GM12878 (cell line): Measurements from ENCODE around the gene BORCS6. TPM values are rescaled to one million over a fixed set of nuclear protein-coding genes. Genes with fewer than 3 reads are reported as not detected.

Experiments used
- ATAC-seq: fragments of 200-7000 bp; cut with Tn5 transposase; 3 replicates; pipeline ENCODE4 v1.9.1; 2020; ENCODE audit warnings: mild to moderate bottlenecking, moderate library complexity
- BruUV-seq: library from RNA; stranded (reverse); fragments of 400-500 nt; replicated peaks from 2 replicates; lab custom pipeline; 2021; lab: Mats Ljungman, UMichigan
- CTCF ChIA-PET: fragments of 300-600 bp; sonication (Branson Sonifier 250); formaldehyde crosslinking; extraction: SDS; loops from one replicate; lab custom pipeline; 2021; ENCODE audit warnings: inconsistent platforms; lab: Yijun Ruan, JAX
- POLR2A ChIA-PET: fragments of 350-600 bp; formaldehyde crosslinking; extraction: SDS; loops from one replicate; lab custom pipeline; 2021; ENCODE audit warnings: inconsistent platforms; lab: Charles Lee
- RAD21 ChIA-PET: fragments of 300-600 bp; sonication (Branson Sonifier 250); formaldehyde crosslinking; loops from one replicate; lab custom pipeline; 2023; ENCODE audit warnings: antibody characterized with exemption; ENCODE audit not compliant: unreplicated experiment; lab: Charles Lee
- SMC1A ChIA-PET: fragments of 300-600 bp; sonication (Branson Sonifier 250); formaldehyde crosslinking; loops from one replicate; lab custom pipeline; 2023; ENCODE audit not compliant: unreplicated experiment, uncharacterized antibody; lab: Charles Lee
- DNase-seq: peaks from one replicate; pipeline ENCODE4 v3.0.0-alpha.2; 2011; ENCODE audit warnings: low read depth, low spot score
- FAIRE-seq: peaks from 3 replicates; lab custom pipeline; 2011; peaks lifted over from hg19 to GRCh38; lab: Jason Lieb, UNC
- H2AFZ ChIP-seq: 2 replicates; pipeline ENCODE4 v1.6.0; 2011; ENCODE audit warnings: low read depth, low read length, control low read depth; ENCODE audit not compliant: control insufficient read depth
- H3K27ac ChIP-seq: 2 replicates; pipeline ENCODE4 v1.5.1; 2011; ENCODE audit warnings: control low read depth; ENCODE audit not compliant: control insufficient read depth, insufficient read depth
- H3K27me3 ChIP-seq, 2 experiments: replicated peaks in 1 of 2; 2 replicates each; pipeline versions ENCODE4 v1.6.0 to v1.6.1; 2011; ENCODE audit warnings: low read length in 1 of 2; ENCODE audit not compliant: control insufficient read depth in 2 of 2, insufficient read depth in 2 of 2
- H3K36me3 ChIP-seq, 2 experiments: 2 replicates each; pipeline ENCODE4 v1.5.1; 2011; ENCODE audit warnings: low read length in 1 of 2; ENCODE audit not compliant: control insufficient read depth in 2 of 2, insufficient read depth in 2 of 2
- H3K4me1 ChIP-seq: 2 replicates; pipeline ENCODE4 v1.6.1; 2011; ENCODE audit warnings: mild to moderate bottlenecking, low read length, moderate library complexity, mixed read lengths; ENCODE audit not compliant: control insufficient read depth, insufficient read depth
- H3K4me2 ChIP-seq: 2 replicates; pipeline ENCODE4 v1.6.0; 2011; ENCODE audit warnings: control low read depth; ENCODE audit not compliant: control insufficient read depth, insufficient read depth
- H3K4me3 ChIP-seq: fragments of 200-600 bp; sonication (generic); 2 replicates; pipeline ENCODE4 v1.5.1; 2016
- H3K79me2 ChIP-seq: 2 replicates; pipeline ENCODE4 v1.6.0; 2011; ENCODE audit warnings: low read length; ENCODE audit not compliant: control insufficient read depth, insufficient read depth
- H3K9ac ChIP-seq: 2 replicates; pipeline ENCODE4 v1.8.0; 2011; ENCODE audit warnings: low read length, control low read depth, mixed read lengths; ENCODE audit not compliant: control insufficient read depth, insufficient read depth
- H3K9me3 ChIP-seq: replicated peaks from 3 replicates; pipeline ENCODE4 v1.5.1; 2011; ENCODE audit warnings: mild to moderate bottlenecking, low read length; ENCODE audit not compliant: control insufficient read depth, insufficient read depth
- H4K20me1 ChIP-seq: 2 replicates; pipeline ENCODE4 v1.6.0; 2011; ENCODE audit not compliant: control insufficient read depth, insufficient read depth
- CEBPB ChIP-seq, 2 experiments: fragments of 150-350 bp in 1 of 2; IDR thresholded peaks; 2 replicates each; pipeline ENCODE4 v1.6.1; 2012 to 2014; ENCODE audit warnings: low read depth in 2 of 2, low read length in 2 of 2, borderline replicate concordance in 1 of 2, inconsistent platforms in 1 of 2
- EGR1 ChIP-seq, 2 experiments: IDR thresholded peaks; 1 replicate in 1 of 2; 2 replicates in 1 of 2; pipeline ENCODE4 v1.6.1; 2011 to 2012; ENCODE audit warnings: low read depth in 2 of 2, low read length in 2 of 2, borderline replicate concordance in 1 of 2, mild to moderate bottlenecking in 1 of 2, moderate library complexity in 1 of 2
- EP300 ChIP-seq, 2 experiments: fragments of 150-350 bp in 1 of 2; IDR thresholded peaks; 2 replicates each; pipeline ENCODE4 v1.6.1; 2011 to 2012; ENCODE audit warnings: low read depth in 2 of 2, low read length in 2 of 2, borderline replicate concordance in 1 of 2, improper control_type of control experiment in 1 of 2, inconsistent platforms in 1 of 2; ENCODE audit not compliant: control insufficient read depth in 1 of 2
- EZH2 ChIP-seq: IDR thresholded peaks from 2 replicates; pipeline ENCODE4 v1.6.1; 2012; ENCODE audit warnings: low read depth, mild to moderate bottlenecking, control low read depth, inconsistent platforms, low read length, borderline replicate concordance; ENCODE audit not compliant: control insufficient read depth
- GATAD2B ChIP-seq: fragments of 450-650 bp; conservative IDR thresholded peaks from 2 replicates; pipeline ENCODE4 v1.6.1; 2017; ENCODE audit warnings: low read depth, mild to moderate bottlenecking, moderate library complexity
- JUND ChIP-seq: IDR thresholded peaks from 2 replicates; pipeline ENCODE4 v1.6.1; 2012; ENCODE audit warnings: low read depth, mild to moderate bottlenecking, low read length, improper control_type of control experiment, moderate library complexity
- KDM1A ChIP-seq: fragments of 200-600 bp; sonication (generic); IDR thresholded peaks from 2 replicates; pipeline ENCODE4 v1.6.1; 2016; ENCODE audit warnings: borderline replicate concordance
- MEF2A ChIP-seq: IDR thresholded peaks from 2 replicates; pipeline ENCODE4 v1.6.1; 2011; ENCODE audit warnings: low read depth, mild to moderate bottlenecking, low read length, moderate library complexity; ENCODE audit not compliant: insufficient read depth
- SIN3A ChIP-seq: IDR thresholded peaks from 2 replicates; pipeline ENCODE4 v1.6.1; 2012; ENCODE audit warnings: low read depth, low read length, improper control_type of control experiment
- SUZ12 ChIP-seq: fragments of 200-600 bp; sonication (generic); IDR thresholded peaks from one replicate; pipeline ENCODE4 v1.6.1; 2018; ENCODE audit warnings: antibody characterized with exemption, mild to moderate bottlenecking; ENCODE audit not compliant: unreplicated experiment
- WRNIP1 ChIP-seq: IDR thresholded peaks from 2 replicates; pipeline ENCODE4 v1.6.1; 2011; ENCODE audit warnings: low read depth, low read length, improper control_type of control experiment, borderline replicate concordance
- WGBS: methylation state at CpG from one replicate; pipeline ENCODE4 v1.1.6; 2016; ENCODE audit warnings: low lambda C conversion rate; ENCODE audit not compliant: insufficient replicate concordance, insufficient coverage; ENCODE audit errors: missing lambda C conversion rate; 5-methylcytosine and 5-hydroxymethylcytosine counted together
- in situ Hi-C: fragments of 300-500 bp; cut with MboI; formaldehyde crosslinking; loops from 9 replicates; pipeline ENCODE4 v1.14.3; 2018; ENCODE audit warnings: mixed read lengths
- intact Hi-C: fragments of 100-400 bp; cut with micrococcal nuclease; formaldehyde crosslinking; loops from one replicate; pipeline ENCODE4 v1.14.2; 2022; ENCODE audit not compliant: unreplicated experiment
- polyA plus RNA-seq, 11 experiments: library from polyadenylated mRNA; depleted of rRNA in 4 of 11; unstranded in 6 of 11; stranded (reverse) in 5 of 11; fragments of >200 nt; fragmentation: Nextera tagmentation in 4 of 11; fragmentation: Illumina TruSeq in 1 of 11; extraction: Ambion mirVana in 4 of 11; extraction: Trizol in 1 of 11; gene quantifications; 1 replicate in 1 of 11; 2 replicates in 10 of 11; pipeline versions ENCODE4 v1.2.1 to v1.2.3, GENCODE V29; 2011 to 2016; ENCODE audit warnings: inconsistent platforms in 2 of 11, missing spikeins in 2 of 11, low read depth in 1 of 11
- total RNA-seq, 4 experiments: library from RNA; depleted of rRNA in 3 of 4; stranded (reverse); fragments of >200 nt in 3 of 4; fragmentation: Illumina TruSeq in 1 of 4; extraction: Trizol in 1 of 4; gene quantifications; 2 replicates each; pipeline versions ENCODE4 v1.2.1 to v1.2.3, GENCODE V29; 2013 to 2021
- TF ChIP-seq, protein P1 (sequence below): IDR thresholded peaks from 2 replicates; pipeline ENCODE4 v1.6.1; 2012; ENCODE audit warnings: improper control_type of control experiment, low read depth, low read length; ENCODE audit not compliant: insufficient replicate concordance

Gene BORCS6
- total and polyA plus RNA-seq, 10 of the 15 experiments (the other 5 are each of a cell fraction or from before 2014, with no cell fraction given), result 0.37 to 14.1 (median 6.7) TPM

- TF ChIP-seq, protein P1, sequence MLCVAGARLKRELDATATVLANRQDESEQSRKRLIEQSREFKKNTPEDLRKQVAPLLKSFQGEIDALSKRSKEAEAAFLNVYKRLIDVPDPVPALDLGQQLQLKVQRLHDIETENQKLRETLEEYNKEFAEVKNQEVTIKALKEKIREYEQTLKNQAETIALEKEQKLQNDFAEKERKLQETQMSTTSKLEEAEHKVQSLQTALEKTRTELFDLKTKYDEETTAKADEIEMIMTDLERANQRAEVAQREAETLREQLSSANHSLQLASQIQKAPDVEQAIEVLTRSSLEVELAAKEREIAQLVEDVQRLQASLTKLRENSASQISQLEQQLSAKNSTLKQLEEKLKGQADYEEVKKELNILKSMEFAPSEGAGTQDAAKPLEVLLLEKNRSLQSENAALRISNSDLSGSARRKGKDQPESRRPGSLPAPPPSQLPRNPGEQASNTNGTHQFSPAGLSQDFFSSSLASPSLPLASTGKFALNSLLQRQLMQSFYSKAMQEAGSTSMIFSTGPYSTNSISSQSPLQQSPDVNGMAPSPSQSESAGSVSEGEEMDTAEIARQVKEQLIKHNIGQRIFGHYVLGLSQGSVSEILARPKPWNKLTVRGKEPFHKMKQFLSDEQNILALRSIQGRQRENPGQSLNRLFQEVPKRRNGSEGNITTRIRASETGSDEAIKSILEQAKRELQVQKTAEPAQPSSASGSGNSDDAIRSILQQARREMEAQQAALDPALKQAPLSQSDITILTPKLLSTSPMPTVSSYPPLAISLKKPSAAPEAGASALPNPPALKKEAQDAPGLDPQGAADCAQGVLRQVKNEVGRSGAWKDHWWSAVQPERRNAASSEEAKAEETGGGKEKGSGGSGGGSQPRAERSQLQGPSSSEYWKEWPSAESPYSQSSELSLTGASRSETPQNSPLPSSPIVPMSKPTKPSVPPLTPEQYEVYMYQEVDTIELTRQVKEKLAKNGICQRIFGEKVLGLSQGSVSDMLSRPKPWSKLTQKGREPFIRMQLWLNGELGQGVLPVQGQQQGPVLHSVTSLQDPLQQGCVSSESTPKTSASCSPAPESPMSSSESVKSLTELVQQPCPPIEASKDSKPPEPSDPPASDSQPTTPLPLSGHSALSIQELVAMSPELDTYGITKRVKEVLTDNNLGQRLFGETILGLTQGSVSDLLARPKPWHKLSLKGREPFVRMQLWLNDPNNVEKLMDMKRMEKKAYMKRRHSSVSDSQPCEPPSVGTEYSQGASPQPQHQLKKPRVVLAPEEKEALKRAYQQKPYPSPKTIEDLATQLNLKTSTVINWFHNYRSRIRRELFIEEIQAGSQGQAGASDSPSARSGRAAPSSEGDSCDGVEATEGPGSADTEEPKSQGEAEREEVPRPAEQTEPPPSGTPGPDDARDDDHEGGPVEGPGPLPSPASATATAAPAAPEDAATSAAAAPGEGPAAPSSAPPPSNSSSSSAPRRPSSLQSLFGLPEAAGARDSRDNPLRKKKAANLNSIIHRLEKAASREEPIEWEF, result no peak
- TF ChIP-seq, all 136 proteins: peak for 32
These were observed 31.5 kb downstream of the BORCS6 start (continued) for GRCh38 chr17:8158267-8159031.

- ChIA-PET CTCF (interaction anchor here (0.5 to 5.3 kb wide), 15 partner anchors 11 to 141 kb away, joined by 3 to 46 read pairs (median 6); partner anchors contain the start of gene HES7), POLR2A (interaction anchor here (0.6 to 7.5 kb wide), 25 partner anchors 11 to 709 kb away, joined by 3 to 71 read pairs (median 6); partner anchors contain the start of genes ALOXE3, AURKB, BORCS6 and RANGRF), SMC1A (interaction anchor here (0.7 to 5.1 kb wide), 14 partner anchors 11 to 139 kb away, joined by 3 to 42 read pairs (median 6); partner anchors contain the start of genes ALOXE3, AURKB, CTC1 and HES7), RAD21 (interaction anchor here (0.5 to 4.1 kb wide), 24 partner anchors 11 to 1713 kb away, joined by 3 to 33 read pairs (median 4); partner anchors contain the start of genes ALOXE3, AURKB, CTC1 and HES7)
- in situ Hi-C loops, result no loop called here
- ATAC-seq (peak; percentile 83), FAIRE-seq (peak; percentile 100), DNase-seq (peak; percentile 100)
- Histone ChIP-seq H3K4me2 (peak overlapping the region; percentile 99), H3K36me3 (peaks cover 0 to 4% of the 10 kb centered on the region in 2 experiments; a peak in 1 of 4 replicates), H3K9me3 (no peaks in the 10 kb centered on the region), H4K20me1 (no peaks in the 10 kb centered on the region), H3K4me3 (peak overlapping the region; percentile 86), H3K27ac (peak overlapping the region; percentile 94), H3K79me2 (peaks cover 18% of the 10 kb centered on the region), H3K4me1 (peaks cover 21% of the 10 kb centered on the region), H2AFZ (peak overlapping the region; percentile 75), H3K27me3 (no peaks in the 10 kb centered on the region), H3K9ac (peak overlapping the region; percentile 86)
- under 1% methylated on average over 59 of the region's 59 CpGs for WGBS
- intact Hi-C loops, result loop anchor here (1.0 kb wide), 2 partner anchors 17 to 36 kb away; no protein-coding TSS in a partner anchor
- no TSS peak for BruUV-seq
- no peak for TF ChIP-seq KDM1A
- no peak for TF ChIP-seq GATAD2B
- no peak for TF ChIP-seq WRNIP1
- TF ChIP-seq EGR1 (IDR thresholded peaks at IDR 0.05; ENCODE audit: borderline replicate concordance in 1 of 2, low read depth in 2 of 2, low read length in 2 of 2), result peak; percentile 10 to 98
- TF ChIP-seq EZH2, result no peak
- peak; percentile 0 to 53; a peak in 3 of 4 replicates for TF ChIP-seq EP300 (IDR thresholded peaks at IDR 0.05; ENCODE audit: borderline replicate concordance in 1 of 2, control insufficient read depth in 1 of 2, low read depth in 2 of 2, low read length in 2 of 2)
- no peak for TF ChIP-seq MEF2A
- TF ChIP-seq SIN3A, result no peak; the same call in none of the 2 replicates
- no peak for TF ChIP-seq CEBPB (IDR thresholded peaks at IDR 0.05; ENCODE audit: borderline replicate concordance in 1 of 2, low read depth in 2 of 2, low read length in 2 of 2)
- no peak for TF ChIP-seq SUZ12
- TF ChIP-seq JUND, result no peak
These were observed 33.6 kb downstream of the BORCS6 start for GRCh38 chr17:8156246-8156992.
